Activated T-helper 1 cell treated with anti-CD3 and anti-CD28 coated beads, Interleukin-12 subunit alpha, Interleukin-12 subunit beta, Interleukin-2, Interleukin-4 antibody, amounts not matched to agents 30 ng/mL and 10 ng/mL and 1 ng/mL, durations not matched to agents 14 hours and 24 hours and 36 hours (primary cell): ENCODE results near the gene TOR4A. TPM values are rescaled to one million over a fixed set of nuclear protein-coding genes. Genes with fewer than 3 reads are reported as not detected.
A peak's percentile ranks its signal among the peaks of the same experiment; 100 is the strongest.

Experiments used
- DNase-seq: peaks from one replicate; pipeline ENCODE4 v3.0.0; 2021; ENCODE audit warnings: low spot score
- H3K27ac Mint-ChIP-seq: one replicate; pipeline ENCODE4 v1.8.0; 2021; ENCODE audit warnings: mild to moderate bottlenecking, mixed read lengths
- H3K27me3 Mint-ChIP-seq: one replicate; pipeline ENCODE4 v1.8.0; 2022; ENCODE audit warnings: mild to moderate bottlenecking, moderate library complexity, mixed read lengths; ENCODE audit not compliant: insufficient read depth
- H3K36me3 Mint-ChIP-seq: one replicate; pipeline ENCODE4 v1.8.0; 2021; ENCODE audit warnings: low read depth, mixed read lengths
- H3K4me1 Mint-ChIP-seq: one replicate; pipeline ENCODE4 v1.8.0; 2021; ENCODE audit warnings: low read depth, mixed read lengths
- H3K4me3 Mint-ChIP-seq: one replicate; pipeline ENCODE4 v1.8.0; 2021; ENCODE audit warnings: mild to moderate bottlenecking, moderate library complexity, mixed read lengths
- H3K9me3 Mint-ChIP-seq: one replicate; pipeline ENCODE4 v1.8.0; 2021; ENCODE audit warnings: mixed read lengths
- intact Hi-C: fragments of 100-400 bp; cut with micrococcal nuclease; formaldehyde crosslinking; loops from one replicate; pipeline ENCODE4 v1.15.1; 2024
- total RNA-seq: library from RNA; stranded (reverse); gene quantifications from 2 replicates; pipeline ENCODE4 v1.2.3, GENCODE V29; 2022

TOR4A gene
- total RNA-seq, 1 donor from 2014 or later = 11.7 TPM

- H3K36me3 Mint-ChIP-seq = no peaks in the 10 kb centered on the region
- no peaks in the 10 kb centered on the region for H3K4me1 Mint-ChIP-seq
- H3K27me3 Mint-ChIP-seq = peaks cover 3% of the 10 kb centered on the region
- no peak for DNase-seq
- H3K9me3 Mint-ChIP-seq = no peaks in the 10 kb centered on the region
- H3K27ac Mint-ChIP-seq = no peak overlapping the region
- intact Hi-C loops = no loop called here
- no peak overlapping the region for H3K4me3 Mint-ChIP-seq
Measured at GRCh38 chr9:137316012-137316981, 38.8 kb downstream of the TOR4A start.

GRCh38 chr9:137317021-137317717 is 39.6 kb downstream of the TOR4A start:
- Mint-ChIP-seq H3K4me1 (no peaks in the 10 kb centered on the region), H3K27me3 (peaks cover 3% of the 10 kb centered on the region), H3K9me3 (no peaks in the 10 kb centered on the region), H3K27ac (no peak overlapping the region), H3K4me3 (no peak overlapping the region), H3K36me3 (no peaks in the 10 kb centered on the region)
- intact Hi-C loops = no loop called here
- no peak for DNase-seq

- Mint-ChIP-seq H3K9me3 (no peaks in the 10 kb centered on the region), H3K36me3 (no peaks in the 10 kb centered on the region), H3K4me1 (no peaks in the 10 kb centered on the region), H3K4me3 (no peak overlapping the region), H3K27ac (no peak overlapping the region), H3K27me3 (peaks cover 3% of the 10 kb centered on the region)
- intact Hi-C loops = no loop called here
- DNase-seq = no peak
Measured at GRCh38 chr9:137317718-137318511, 40.4 kb downstream of the TOR4A start.

- no peak for DNase-seq
- intact Hi-C loops = no loop called here
- Mint-ChIP-seq H3K27ac (no peak overlapping the region), H3K4me3 (no peak overlapping the region), H3K9me3 (no peaks in the 10 kb centered on the region), H3K36me3 (no peaks in the 10 kb centered on the region), H3K27me3 (peaks cover 3% of the 10 kb centered on the region), H3K4me1 (no peaks in the 10 kb centered on the region)
Measured at GRCh38 chr9:137318602-137319001, 41.1 kb downstream of the TOR4A start.

GRCh38 chr9:137319011-137319738 is 41.6 kb downstream of the TOR4A start:
- peak overlapping the region; percentile 52 for H3K27ac Mint-ChIP-seq
- DNase-seq = no peak
- H3K36me3 Mint-ChIP-seq = no peaks in the 10 kb centered on the region
- no peak overlapping the region for H3K4me3 Mint-ChIP-seq
- intact Hi-C loops = no loop called here
- peaks cover 3% of the 10 kb centered on the region for H3K27me3 Mint-ChIP-seq
- no peaks in the 10 kb centered on the region for H3K9me3 Mint-ChIP-seq
- H3K4me1 Mint-ChIP-seq = no peaks in the 10 kb centered on the region

GRCh38 chr9:137319739-137320551 is 42.4 kb downstream of the TOR4A start:
- DNase-seq = no peak
- intact Hi-C loops = no loop called here
- H3K36me3 Mint-ChIP-seq = no peaks in the 10 kb centered on the region

GRCh38 chr9:137320555-137321384 is 43.2 kb downstream of the TOR4A start:
- Mint-ChIP-seq H3K36me3 (no peaks in the 10 kb centered on the region), H3K27ac (peak overlapping the region; percentile 68), H3K9me3 (no peaks in the 10 kb centered on the region), H3K27me3 (peaks cover 3% of the 10 kb centered on the region), H3K4me3 (peak overlapping the region; percentile 33), H3K4me1 (no peaks in the 10 kb centered on the region)
- DNase-seq = no peak
- intact Hi-C loops = no loop called here

More at GRCh38 chr9:137319739-137320551, 42.4 kb downstream of the TOR4A start:
- Mint-ChIP-seq H3K4me3 (no peak overlapping the region), H3K27me3 (peaks cover 3% of the 10 kb centered on the region), H3K9me3 (no peaks in the 10 kb centered on the region), H3K27ac (no peak overlapping the region), H3K4me1 (no peaks in the 10 kb centered on the region)

GRCh38 chr9:137321726-137322361 is 44.3 kb downstream of the TOR4A start:
- H3K4me3 Mint-ChIP-seq = no peak overlapping the region
- peaks cover 4% of the 10 kb centered on the region for H3K9me3 Mint-ChIP-seq
- H3K27me3 Mint-ChIP-seq = peaks cover under 1% of the 10 kb centered on the region
- no peak for DNase-seq
- H3K36me3 Mint-ChIP-seq = peaks cover 2% of the 10 kb centered on the region
- H3K27ac Mint-ChIP-seq = no peak overlapping the region
- intact Hi-C loops = no loop called here
- peaks cover 10% of the 10 kb centered on the region for H3K4me1 Mint-ChIP-seq

- Mint-ChIP-seq H3K27ac (no peak overlapping the region), H3K9me3 (peaks cover 19% of the 10 kb centered on the region), H3K27me3 (no peaks in the 10 kb centered on the region), H3K36me3 (peaks cover 3% of the 10 kb centered on the region), H3K4me1 (peaks cover 23% of the 10 kb centered on the region), H3K4me3 (no peak overlapping the region)
- no peak for DNase-seq
- intact Hi-C loops = no loop called here
Measured at GRCh38 chr9:137323531-137324331, 46.2 kb downstream of the TOR4A start.

GRCh38 chr9:137325124-137325523 is 47.6 kb downstream of the TOR4A start:
- Mint-ChIP-seq H3K4me3 (no peak overlapping the region), H3K4me1 (peaks cover 23% of the 10 kb centered on the region), H3K36me3 (peaks cover 3% of the 10 kb centered on the region), H3K27ac (peak overlapping the region; percentile 67), H3K27me3 (no peaks in the 10 kb centered on the region), H3K9me3 (peaks cover 19% of the 10 kb centered on the region)
- intact Hi-C loops = no loop called here
- no peak for DNase-seq
